HepG2 (cell line): Measurements from ENCODE around the gene STK39. TPM values are rescaled to one million over a fixed set of nuclear protein-coding genes. Genes with fewer than 3 reads are reported as not detected.

Experiments
- ASH2L ChIP-seq: fragments of 300-600, 200-600 bp; sonication (generic); IDR thresholded peaks from 2 replicates; pipeline ENCODE4 v1.7.0; 2017; ENCODE audit warnings: low read depth, mild to moderate bottlenecking, moderate library complexity, mixed read lengths, low read length; ENCODE audit not compliant: insufficient read length
- BCL6 ChIP-seq: IDR thresholded peaks from 2 replicates; pipeline ENCODE4 v1.6.1; 2016; ENCODE audit warnings: missing genetic modification reagents, missing compliant biosample characterization
- CEBPB ChIP-seq: IDR thresholded peaks from 2 replicates; pipeline ENCODE4 v1.6.1; 2011; ENCODE audit warnings: low read depth, low read length, improper control_type of control experiment, borderline replicate concordance
- CSRNP1 ChIP-seq: sonication (generic); formaldehyde crosslinking; IDR thresholded peaks from 2 replicates; pipeline ENCODE4 v1.8.1; 2023; ENCODE audit warnings: mild to moderate bottlenecking, missing genetic modification reagents
- ETV6 ChIP-seq: sonication (generic); formaldehyde crosslinking; conservative IDR thresholded peaks from 2 replicates; pipeline ENCODE4 v1.4.0; 2020; ENCODE audit warnings: missing genetic modification reagents
- HMG20A ChIP-seq: IDR thresholded peaks from 2 replicates; pipeline ENCODE4 v1.6.1; 2016; ENCODE audit warnings: borderline replicate concordance
- IKZF1 ChIP-seq: fragments of 450-650 bp; IDR thresholded peaks from 2 replicates; pipeline ENCODE4 v1.7.1; 2016
- IKZF4 ChIP-seq: sonication (generic); formaldehyde crosslinking; IDR thresholded peaks from 2 replicates; pipeline ENCODE4 v1.5.1; 2020; ENCODE audit warnings: borderline replicate concordance, mild to moderate bottlenecking, low read depth, missing genetic modification reagents; ENCODE audit errors: not compliant biosample characterization
- MBNL3 ChIP-seq: fragments of 250-450 bp; sonication (Bioruptor Pico); conservative IDR thresholded peaks from 2 replicates; pipeline ENCODE4 v1.8.0; 2022; ENCODE audit warnings: mild to moderate bottlenecking, inconsistent platforms
- MXI1 ChIP-seq: IDR thresholded peaks from 3 replicates; pipeline ENCODE4 v1.6.1; 2012; ENCODE audit warnings: low read depth, low read length, inconsistent platforms, borderline replicate concordance
- MYPOP ChIP-seq: sonication (generic); formaldehyde crosslinking; IDR thresholded peaks from 2 replicates; pipeline ENCODE4 v1.8.1; 2023; ENCODE audit warnings: mild to moderate bottlenecking, moderate library complexity, missing genetic modification reagents
- NR2F1 ChIP-seq, 2 experiments: fragments of 450-650 bp in 1 of 2; formaldehyde crosslinking in 1 of 2; IDR thresholded peaks; 2 replicates each; pipeline versions ENCODE4 v1.5.0 to v1.6.1; 2016 to 2020; ENCODE audit warnings: mild to moderate bottlenecking in 1 of 2, missing compliant biosample characterization in 1 of 2, missing genetic modification reagents in 1 of 2, moderate library complexity in 1 of 2
- ONECUT2 ChIP-seq: sonication (generic); formaldehyde crosslinking; IDR thresholded peaks from 2 replicates; pipeline ENCODE4 v1.4.0; 2020; ENCODE audit warnings: missing genetic modification reagents
- RNF2 ChIP-seq: fragments of 450-650 bp; conservative IDR thresholded peaks from 2 replicates; pipeline ENCODE4 v1.6.1; 2016; ENCODE audit warnings: low read depth
- SETDB1 ChIP-seq: sonication (generic); formaldehyde crosslinking; IDR thresholded peaks from 2 replicates; pipeline ENCODE4 v1.5.1; 2020; ENCODE audit warnings: missing genetic modification reagents, mild to moderate bottlenecking, borderline replicate concordance
- SNAPC5 ChIP-seq: sonication (generic); formaldehyde crosslinking; IDR thresholded peaks from 2 replicates; pipeline ENCODE4 v1.8.1; 2023; ENCODE audit warnings: mild to moderate bottlenecking, missing genetic modification reagents, borderline replicate concordance
- SOX5 ChIP-seq: IDR thresholded peaks from 2 replicates; pipeline ENCODE4 v1.6.1; 2016; ENCODE audit warnings: borderline replicate concordance
- ZNF205 ChIP-seq: IDR thresholded peaks from 2 replicates; pipeline ENCODE4 v1.6.1; 2018; ENCODE audit warnings: missing biosample characterization, missing genetic modification reagents
- ZNF333 ChIP-seq: sonication (generic); formaldehyde crosslinking; IDR thresholded peaks from 2 replicates; pipeline ENCODE4 v1.4.0; 2020; ENCODE audit warnings: mild to moderate bottlenecking, missing genetic modification reagents, borderline replicate concordance
- ZNF34 ChIP-seq: sonication (generic); formaldehyde crosslinking; IDR thresholded peaks from 2 replicates; pipeline ENCODE4 v1.4.0; 2020; ENCODE audit warnings: mild to moderate bottlenecking, missing genetic modification reagents, borderline replicate concordance
- ZNF350 ChIP-seq: sonication (generic); formaldehyde crosslinking; IDR thresholded peaks from 2 replicates; pipeline ENCODE4 v1.4.0; 2020; ENCODE audit warnings: mild to moderate bottlenecking, low read depth, missing genetic modification reagents, borderline replicate concordance
- ZNF660 ChIP-seq: sonication (generic); formaldehyde crosslinking; IDR thresholded peaks from 2 replicates; pipeline ENCODE4 v1.5.1; 2020; ENCODE audit warnings: mild to moderate bottlenecking, low read depth, missing genetic modification reagents, borderline replicate concordance
- ZNF674 ChIP-seq: sonication (generic); formaldehyde crosslinking; IDR thresholded peaks from 2 replicates; pipeline ENCODE4 v1.5.0; 2020; ENCODE audit warnings: low read depth, mild to moderate bottlenecking, missing genetic modification reagents
- ZNF740 ChIP-seq: sonication (generic); formaldehyde crosslinking; IDR thresholded peaks from 2 replicates; pipeline ENCODE4 v1.4.0; 2020; ENCODE audit warnings: missing genetic modification reagents
- ZNF83 ChIP-seq: sonication (generic); formaldehyde crosslinking; IDR thresholded peaks from 2 replicates; pipeline ENCODE4 v1.4.0; 2020; ENCODE audit warnings: missing genetic modification reagents, mild to moderate bottlenecking, borderline replicate concordance
- ZSCAN21 ChIP-seq: sonication (generic); formaldehyde crosslinking; IDR thresholded peaks from 2 replicates; pipeline ENCODE4 v1.8.0; 2022; ENCODE audit warnings: mild to moderate bottlenecking, missing genetic modification reagents, moderate library complexity, borderline replicate concordance
- polyA plus RNA-seq, 8 experiments: library from polyadenylated mRNA; depleted of rRNA in 3 of 8; stranded (reverse) in 7 of 8; unstranded in 1 of 8; fragments of >200 nt; fragmentation: Illumina TruSeq in 4 of 8; extraction: Trizol in 4 of 8; gene quantifications; 2 replicates each; pipeline versions ENCODE4 v1.2.1 to v1.2.3, GENCODE V29; 2011 to 2016; ENCODE audit warnings: low read depth in 4 of 8, missing spikeins in 1 of 8, mixed read lengths in 1 of 8; ENCODE audit not compliant: insufficient read depth in 1 of 8
- total RNA-seq, 5 experiments: library from RNA; depleted of rRNA; stranded (reverse); fragments of >200 nt; fragmentation: Illumina TruSeq; extraction: Trizol; gene quantifications; 2 replicates each; pipeline ENCODE4 v1.2.3, GENCODE V29; 2016; ENCODE audit warnings: low read depth in 1 of 5
- TF ChIP-seq, protein P1 (sequence below): sonication (generic); formaldehyde crosslinking; IDR thresholded peaks from 2 replicates; pipeline ENCODE4 v1.5.0; 2020; ENCODE audit warnings: missing genetic modification reagents, mild to moderate bottlenecking, borderline replicate concordance

Gene STK39
- total and polyA plus RNA-seq, 2 of the 13 experiments (the other 11 are each of a cell fraction or from before 2014, with no cell fraction given), result 27.3 to 38.4 TPM

- peak; percentile 33; the same call in 1 of the 2 replicates for TF ChIP-seq MYPOP (CRISPR knock-in tag)
- no peak for TF ChIP-seq ZNF34 (CRISPR knock-in tag)
- no peak for TF ChIP-seq IKZF4 (CRISPR knock-in tag)
- no peak for TF ChIP-seq ZNF740 (CRISPR knock-in tag)
- TF ChIP-seq CEBPB, result peak; percentile 97
- no peak for TF ChIP-seq ONECUT2 (CRISPR knock-in tag)
- no peak for TF ChIP-seq ZNF660
- no peak for TF ChIP-seq ZSCAN21 (CRISPR knock-in tag)
- TF ChIP-seq MBNL3 (CRISPR knock-in tag), result no peak
- TF ChIP-seq IKZF1, result no peak
- no peak for TF ChIP-seq ZNF83 (CRISPR knock-in tag)
- no peak for TF ChIP-seq SETDB1 (CRISPR knock-in tag)
- no peak for TF ChIP-seq ZNF674
- TF ChIP-seq ZNF333, result no peak
- no peak for TF ChIP-seq SNAPC5 (CRISPR knock-in tag)
- TF ChIP-seq CSRNP1, result no peak
- no peak for TF ChIP-seq BCL6
- no peak for TF ChIP-seq ZNF350 (CRISPR knock-in tag)
- TF ChIP-seq ASH2L, result no peak
- TF ChIP-seq MXI1, result no peak
- peak; percentile 85; the same call in 1 of the 2 replicates for TF ChIP-seq HMG20A
- TF ChIP-seq NR2F1 (CRISPR knock-in tag; IDR thresholded peaks at IDR 0.05), result 0 out of 4 replicates have a peak, but pooled peaks of 1 of the 2 experiments have one; percentile 11
- no peak for TF ChIP-seq RNF2
- TF ChIP-seq ETV6 (CRISPR knock-in tag), result no peak
- TF ChIP-seq ZNF205 (CRISPR knock-in tag), result no peak
- TF ChIP-seq SOX5 (CRISPR knock-in tag), result peak; percentile 81; the same call in 1 of the 2 replicates
- TF ChIP-seq, protein P1, sequence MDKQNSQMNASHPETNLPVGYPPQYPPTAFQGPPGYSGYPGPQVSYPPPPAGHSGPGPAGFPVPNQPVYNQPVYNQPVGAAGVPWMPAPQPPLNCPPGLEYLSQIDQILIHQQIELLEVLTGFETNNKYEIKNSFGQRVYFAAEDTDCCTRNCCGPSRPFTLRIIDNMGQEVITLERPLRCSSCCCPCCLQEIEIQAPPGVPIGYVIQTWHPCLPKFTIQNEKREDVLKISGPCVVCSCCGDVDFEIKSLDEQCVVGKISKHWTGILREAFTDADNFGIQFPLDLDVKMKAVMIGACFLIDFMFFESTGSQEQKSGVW, result no peak
Observed at GRCh38 chr2:168210895-168211570, 36.4 kb downstream of the STK39 start (continued).
